NCI-H1694 treated with DMSO at 0.1 percent for 48 hours (cell line): ENCODE results near the gene VSIG4.
A peak's percentile ranks its signal among the peaks of the same experiment; 100 is the strongest.
"Not testable (repeated sequence)": the region's sequence is repeated elsewhere in the genome, so short reads cannot be mapped to it uniquely, and the experiment has no call there.

Source experiments
- DNase-seq: peaks from one replicate; lab custom pipeline; 2025; lab: John Stamatoyannopoulos, UW

Gene VSIG4

GRCh38 chrX:66039944-66040343 is at the start of gene VSIG4:
Gene VSIG4, minus strand, starts transcription at chrX:66040080. Its CDS starts 82 bp downstream, at chrX:66039998.
- no peak for DNase-seq

GRCh38 chrX:66076801-66077200 is 36.9 kb upstream of the VSIG4 start:
- no peak for DNase-seq

GRCh38 chrX:66074920-66075879 is 35.3 kb upstream of the VSIG4 start:
- DNase-seq: no peak

- no peak for DNase-seq
These were observed 31.2 kb upstream of the VSIG4 start for GRCh38 chrX:66071126-66071525.

- DNase-seq: no peak
These were observed 24.4 kb upstream of the VSIG4 start for GRCh38 chrX:66064261-66064660.

GRCh38 chrX:66057019-66057418 is 17.1 kb upstream of the VSIG4 start:
- not testable (repeated sequence) for DNase-seq

- no peak for DNase-seq
These were observed 15.1 kb upstream of the VSIG4 start for GRCh38 chrX:66054978-66055377.

GRCh38 chrX:66053414-66053813 is 13.5 kb upstream of the VSIG4 start:
- no peak for DNase-seq

GRCh38 chrX:66051980-66052379 is 12.1 kb upstream of the VSIG4 start:
- DNase-seq: no peak

- no peak for DNase-seq
These were observed 10.3 kb upstream of the VSIG4 start for GRCh38 chrX:66050140-66050569.

GRCh38 chrX:66049056-66049455 is 9.2 kb upstream of the VSIG4 start:
- no peak for DNase-seq

GRCh38 chrX:66046612-66047235 is 6.8 kb upstream of the VSIG4 start:
- no peak for DNase-seq

GRCh38 chrX:66045894-66046293 is 6.0 kb upstream of the VSIG4 start:
- no peak for DNase-seq

- no peak for DNase-seq
These were observed 3.7 kb upstream of the VSIG4 start for GRCh38 chrX:66043584-66043983.

- DNase-seq: no peak
These were observed 2.6 kb upstream of the VSIG4 start for GRCh38 chrX:66042307-66043077.

- DNase-seq: no peak
These were observed 1.8 kb downstream of the VSIG4 start for GRCh38 chrX:66038115-66038514.

- no peak for DNase-seq
These were observed 3.6 kb downstream of the VSIG4 start for GRCh38 chrX:66036231-66036630.

GRCh38 chrX:66035667-66036066 is 4.2 kb downstream of the VSIG4 start:
- no peak for DNase-seq

GRCh38 chrX:66030505-66031317 is 9.2 kb downstream of the VSIG4 start:
- peak; percentile 10 for DNase-seq

- no peak for DNase-seq
These were observed 10.9 kb downstream of the VSIG4 start for GRCh38 chrX:66028936-66029335.

- no peak for DNase-seq
These were observed 15.3 kb downstream of the VSIG4 start for GRCh38 chrX:66024570-66024969.

GRCh38 chrX:66024092-66024467 is 15.8 kb downstream of the VSIG4 start:
- no peak for DNase-seq
